ENCODE data around the gene ZNF487.
"Not testable (repeated sequence)": the region's sequence is repeated elsewhere in the genome, so short reads cannot be mapped to it uniquely, and the experiment has no call there.

ZNF487 gene

GRCh38 chr10:43404704-43405084, 32.2 kb upstream of the ZNF487 start:
- DNase-seq (ENCODE audit: low read depth): no peak

GRCh38 chr10:43407148-43407575, 29.7 kb upstream of the ZNF487 start:
- DNase-seq (ENCODE audit: low read depth): no peak

- DNase-seq (ENCODE audit: low read depth): peak; percentile 85
These were observed 29.2 kb upstream of the ZNF487 start for GRCh38 chr10:43407576-43408330.

- no peak for DNase-seq (ENCODE audit: low read depth)
These were observed 28.6 kb upstream of the ZNF487 start for GRCh38 chr10:43408331-43408709.

- DNase-seq (ENCODE audit: low read depth): peak; percentile 93
These were observed 28.1 kb upstream of the ZNF487 start, which contains the start of gene HNRNPF for GRCh38 chr10:43408710-43409384. Gene HNRNPF, minus strand, starts transcription at chr10:43409186. Its CDS starts 21,302 bp downstream, at chr10:43387884.

GRCh38 chr10:43409385-43410109, 27.4 kb upstream of the ZNF487 start:
- no peak for DNase-seq (ENCODE audit: low read depth)

- no peak for DNase-seq (ENCODE audit: low read depth)
These were observed 26.6 kb upstream of the ZNF487 start for GRCh38 chr10:43410345-43410744.

- no peak for DNase-seq (ENCODE audit: low read depth)
These were observed 25.4 kb upstream of the ZNF487 start for GRCh38 chr10:43411536-43411935.

GRCh38 chr10:43415544-43415943, 21.4 kb upstream of the ZNF487 start:
- DNase-seq (ENCODE audit: low read depth): no peak

- DNase-seq (ENCODE audit: low read depth): no peak
These were observed 18.8 kb upstream of the ZNF487 start for GRCh38 chr10:43417950-43418768.

- no peak for DNase-seq (ENCODE audit: low read depth)
These were observed 16.9 kb upstream of the ZNF487 start for GRCh38 chr10:43419997-43420368.

- peak; percentile 77 for DNase-seq (ENCODE audit: low read depth)
These were observed 16.3 kb upstream of the ZNF487 start for GRCh38 chr10:43420369-43421200.

- DNase-seq (ENCODE audit: low read depth): no peak
These were observed 15.8 kb upstream of the ZNF487 start for GRCh38 chr10:43421201-43421507.

GRCh38 chr10:43421519-43421918, 15.4 kb upstream of the ZNF487 start:
- no peak for DNase-seq (ENCODE audit: low read depth)

- DNase-seq (ENCODE audit: low read depth): not testable (repeated sequence)
These were observed 15.0 kb upstream of the ZNF487 start for GRCh38 chr10:43421944-43422343.

GRCh38 chr10:43424416-43424815, 12.5 kb upstream of the ZNF487 start:
- no peak for DNase-seq (ENCODE audit: low read depth)

GRCh38 chr10:43426476-43426875, 10.4 kb upstream of the ZNF487 start:
- not testable (repeated sequence) for DNase-seq (ENCODE audit: low read depth)

- no peak for DNase-seq (ENCODE audit: low read depth)
These were observed 9.6 kb upstream of the ZNF487 start for GRCh38 chr10:43427166-43427825.

- DNase-seq (ENCODE audit: low read depth): no peak
These were observed 5.8 kb upstream of the ZNF487 start for GRCh38 chr10:43430926-43431663.

Data from fibroblast of the conjunctiva (primary cell).